AG04450 (cell line): ENCODE measurements around the gene TRIM41. TPM values are rescaled to one million over a fixed set of nuclear protein-coding genes. Genes with fewer than 3 reads are reported as not detected.

Source experiments
- CTCF ChIA-PET: fragments of 300-600, 350-600 bp; formaldehyde crosslinking; extraction: SDS; loops from one replicate; lab custom pipeline; 2022; ENCODE audit warnings: antibody characterized with exemption, inconsistent platforms; lab: Charles Lee
- POLR2A ChIA-PET: fragments of 350-600 bp; formaldehyde crosslinking; extraction: SDS; loops from one replicate; lab custom pipeline; 2021; ENCODE audit warnings: antibody characterized with exemption, inconsistent platforms; lab: Yijun Ruan, JAX
- DNase-seq: peaks from one replicate; pipeline ENCODE4 v3.0.0-alpha.2; 2011; ENCODE audit warnings: low read depth, low spot score
- H3K27ac ChIP-seq: one replicate; pipeline ENCODE4 v1.5.1; 2012; ENCODE audit warnings: low read depth, low read length, control low read depth
- H3K27me3 ChIP-seq: one replicate; pipeline ENCODE4 v1.6.0; 2012; ENCODE audit warnings: low read length; ENCODE audit not compliant: control insufficient read depth, insufficient read depth
- H3K4me3 ChIP-seq: 2 replicates; pipeline ENCODE4 v1.5.1; 2011; ENCODE audit warnings: mild to moderate bottlenecking, low read depth, low read length, control low read depth
- H3K9me3 ChIP-seq: 2 replicates; pipeline ENCODE4 v1.5.1; 2012; ENCODE audit warnings: low read length; ENCODE audit not compliant: control insufficient read depth, insufficient read depth
- polyA plus RNA-seq: library from polyadenylated mRNA; depleted of rRNA; stranded (reverse); fragments of >200 nt; gene quantifications from 2 replicates; pipeline ENCODE4 v1.2.3, GENCODE V29; 2011
- TF ChIP-seq, protein P1 (sequence below): IDR thresholded peaks from 2 replicates; pipeline ENCODE4 v1.5.1; 2011; ENCODE audit warnings: low read depth, low read length, control low read depth, inconsistent platforms

TRIM41 gene
- polyA plus RNA-seq, 1 experiment: 11.5 TPM

DNA sequence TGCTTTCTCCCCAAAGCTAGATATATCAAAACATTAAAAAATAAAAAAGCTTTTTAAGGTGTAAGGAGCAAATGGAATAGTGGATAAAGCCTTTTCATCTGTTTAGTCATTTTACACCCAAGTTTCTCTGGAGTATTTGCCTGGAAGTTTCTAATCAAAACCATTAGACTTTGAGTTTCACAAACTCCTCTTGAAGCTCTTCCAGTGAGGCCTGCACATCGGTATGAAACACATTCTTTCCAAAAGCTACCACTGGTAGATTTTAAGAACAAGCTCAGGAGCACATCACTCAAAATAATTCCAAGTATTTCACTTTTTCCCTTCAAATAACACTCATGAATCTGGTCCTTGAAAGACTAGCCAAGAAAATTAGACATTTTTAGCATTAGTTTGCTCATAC, 32.2 kb downstream of the TRIM41 start:
- ChIA-PET POLR2A (no interaction called here), CTCF (interaction anchor here (0.6 to 1.3 kb wide), 2 partner anchors 35 to 71 kb away, joined by 3 to 5 read pairs; no protein-coding TSS in a partner anchor)
- Histone ChIP-seq H3K9me3 (no peaks in the 10 kb centered on the region), H3K27ac (no peak overlapping the region), H3K27me3 (no peaks in the 10 kb centered on the region), H3K4me3 (no peak overlapping the region)
- TF ChIP-seq, protein P1, sequence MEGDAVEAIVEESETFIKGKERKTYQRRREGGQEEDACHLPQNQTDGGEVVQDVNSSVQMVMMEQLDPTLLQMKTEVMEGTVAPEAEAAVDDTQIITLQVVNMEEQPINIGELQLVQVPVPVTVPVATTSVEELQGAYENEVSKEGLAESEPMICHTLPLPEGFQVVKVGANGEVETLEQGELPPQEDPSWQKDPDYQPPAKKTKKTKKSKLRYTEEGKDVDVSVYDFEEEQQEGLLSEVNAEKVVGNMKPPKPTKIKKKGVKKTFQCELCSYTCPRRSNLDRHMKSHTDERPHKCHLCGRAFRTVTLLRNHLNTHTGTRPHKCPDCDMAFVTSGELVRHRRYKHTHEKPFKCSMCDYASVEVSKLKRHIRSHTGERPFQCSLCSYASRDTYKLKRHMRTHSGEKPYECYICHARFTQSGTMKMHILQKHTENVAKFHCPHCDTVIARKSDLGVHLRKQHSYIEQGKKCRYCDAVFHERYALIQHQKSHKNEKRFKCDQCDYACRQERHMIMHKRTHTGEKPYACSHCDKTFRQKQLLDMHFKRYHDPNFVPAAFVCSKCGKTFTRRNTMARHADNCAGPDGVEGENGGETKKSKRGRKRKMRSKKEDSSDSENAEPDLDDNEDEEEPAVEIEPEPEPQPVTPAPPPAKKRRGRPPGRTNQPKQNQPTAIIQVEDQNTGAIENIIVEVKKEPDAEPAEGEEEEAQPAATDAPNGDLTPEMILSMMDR: no peak
- DNase-seq: no peak

DNA sequence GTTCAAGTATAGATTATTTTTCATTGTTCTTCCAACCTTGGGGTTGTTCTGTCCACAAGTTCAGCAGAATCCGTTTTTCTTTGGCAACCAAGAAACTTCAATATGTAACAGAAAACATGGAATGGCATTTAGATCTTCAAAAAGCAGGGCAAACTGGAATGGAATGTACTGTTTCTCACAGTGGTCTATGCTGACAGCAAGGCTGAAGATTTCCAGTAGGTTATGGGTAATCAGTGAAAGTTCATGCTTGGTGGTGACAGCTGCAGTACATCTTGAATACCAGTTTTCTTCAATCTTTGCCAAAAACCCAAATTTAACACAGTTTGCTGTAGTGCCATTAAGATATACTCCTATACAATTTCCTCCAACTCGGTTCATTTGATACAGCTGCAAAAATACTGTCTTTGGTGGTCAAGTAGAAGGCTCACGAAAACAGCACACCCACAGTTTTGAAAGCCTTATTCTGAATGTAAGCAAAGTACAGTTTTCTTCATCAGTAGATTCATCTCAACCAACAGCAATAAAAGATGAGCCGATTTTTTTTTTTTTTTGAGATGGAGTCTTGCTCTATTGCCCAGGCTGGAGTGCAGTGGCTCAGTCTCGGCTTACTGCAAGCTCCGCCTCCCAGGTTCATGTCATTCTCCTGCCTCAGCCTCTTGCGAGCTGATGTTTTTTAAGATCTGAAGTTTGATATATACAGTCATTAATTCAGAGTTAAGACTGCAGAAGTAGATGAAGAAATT, 32.9 kb downstream of the TRIM41 start:
- TF ChIP-seq, protein P1: no peak
- Histone ChIP-seq H3K9me3 (no peaks in the 10 kb centered on the region; the same call in 1 of the 2 replicates), H3K27me3 (no peaks in the 10 kb centered on the region), H3K4me3 (no peak overlapping the region), H3K27ac (no peak overlapping the region)
- no peak for DNase-seq
- ChIA-PET CTCF (interaction anchor here (0.6 to 0.8 kb wide), 2 partner anchors 36 to 88 kb away, joined by 3 to 4 read pairs; no protein-coding TSS in a partner anchor), POLR2A (interaction anchor here (1.4 kb wide), 1 partner anchor 12 kb away, joined by 3 read pairs; the partner anchor contains the start of gene RACK1)

DNA sequence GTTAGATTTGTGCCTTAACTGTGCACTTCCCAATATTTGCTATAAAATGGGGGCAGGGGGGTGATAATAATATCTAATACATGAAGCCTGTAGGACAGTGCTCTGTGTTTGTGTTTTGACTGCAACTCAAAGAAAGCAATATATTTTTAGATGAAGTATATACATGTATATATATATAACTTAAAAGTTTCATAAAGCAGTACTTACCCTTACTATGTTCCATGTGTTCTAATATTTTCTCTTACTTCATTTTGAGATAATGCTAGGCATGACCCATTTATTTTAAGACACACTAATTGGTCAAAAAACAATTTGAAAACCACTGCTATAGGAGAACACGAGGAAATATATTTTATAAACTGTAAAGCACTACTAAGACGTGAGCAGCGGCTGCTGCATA, 35.5 kb downstream of the TRIM41 start:
- POLR2A ChIA-PET: no interaction called here
- DNase-seq: no peak
- Histone ChIP-seq H3K4me3 (peak overlapping the region; percentile 92), H3K27me3 (no peaks in the 10 kb centered on the region), H3K27ac (no peak overlapping the region), H3K9me3 (peaks cover 3% of the 10 kb centered on the region)
- TF ChIP-seq, protein P1: no peak
- CTCF ChIA-PET: no interaction called here

DNA sequence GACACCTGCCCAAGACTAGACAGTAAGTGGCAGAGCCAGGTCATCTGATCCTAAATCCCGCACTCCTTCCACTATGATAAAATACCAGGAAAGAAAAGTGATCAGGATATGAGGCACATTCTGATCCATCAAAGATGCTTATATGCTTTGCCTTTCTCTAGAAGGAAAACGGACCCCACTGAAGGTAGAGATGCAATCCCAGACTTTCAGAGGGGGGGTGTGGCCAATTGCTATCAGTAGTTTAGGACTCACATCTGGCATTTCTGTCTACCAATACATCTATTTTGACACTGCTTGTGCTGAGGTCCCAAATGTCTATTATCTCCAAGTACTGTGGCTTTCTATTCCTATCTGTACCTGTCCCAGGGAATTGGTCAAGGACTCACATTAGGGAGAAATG, 36.2 kb downstream of the TRIM41 start:
- Histone ChIP-seq H3K9me3 (peaks cover 3% of the 10 kb centered on the region), H3K27ac (no peak overlapping the region), H3K27me3 (no peaks in the 10 kb centered on the region), H3K4me3 (peak overlapping the region; percentile 92)
- TF ChIP-seq, protein P1: no peak
- ChIA-PET POLR2A (no interaction called here), CTCF (no interaction called here)
- DNase-seq: no peak
